ENCODE measurements around the gene KLF6.

Gene KLF6

DNA sequence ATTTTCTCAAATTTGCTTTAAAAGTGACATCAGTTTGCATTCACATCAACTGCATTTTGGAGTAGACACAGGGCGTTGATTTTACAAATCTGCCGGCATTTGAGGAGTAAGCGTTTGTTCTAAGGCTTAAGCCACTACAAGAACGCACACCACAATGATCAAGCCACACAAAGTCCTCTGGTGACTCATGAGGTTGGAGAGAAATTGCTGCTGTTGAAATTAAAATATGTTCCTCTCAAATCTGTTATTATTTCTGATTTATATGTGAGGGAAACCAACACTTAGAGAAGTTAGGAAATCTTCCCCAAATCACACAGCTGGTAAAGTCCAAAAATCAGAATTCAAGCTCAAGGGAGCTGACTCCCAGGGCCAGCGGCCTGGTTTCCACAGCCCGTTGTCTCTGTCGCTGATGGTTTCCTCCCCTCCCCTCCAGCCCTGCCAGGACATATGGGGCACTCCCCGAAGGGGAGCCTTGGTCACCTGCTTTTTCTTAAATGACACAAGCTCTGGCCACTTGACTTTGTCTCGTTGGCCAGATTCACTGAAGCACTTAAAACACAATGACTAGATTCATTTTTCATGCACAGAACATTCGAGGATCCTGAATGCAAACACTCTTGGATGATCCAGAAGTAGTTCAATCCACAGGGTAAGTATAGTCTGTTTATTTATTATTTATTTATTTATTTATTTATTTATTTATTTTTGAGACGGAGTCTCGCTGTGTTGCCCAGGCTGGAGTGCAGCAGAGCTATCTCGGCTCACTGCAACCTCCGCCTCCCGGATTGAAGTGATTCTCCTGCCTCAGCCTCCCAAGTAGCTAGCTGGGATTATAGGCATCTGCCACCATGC is 29.2 kb upstream of the KLF6 start:
- TF ChIP-seq, protein P1, sequence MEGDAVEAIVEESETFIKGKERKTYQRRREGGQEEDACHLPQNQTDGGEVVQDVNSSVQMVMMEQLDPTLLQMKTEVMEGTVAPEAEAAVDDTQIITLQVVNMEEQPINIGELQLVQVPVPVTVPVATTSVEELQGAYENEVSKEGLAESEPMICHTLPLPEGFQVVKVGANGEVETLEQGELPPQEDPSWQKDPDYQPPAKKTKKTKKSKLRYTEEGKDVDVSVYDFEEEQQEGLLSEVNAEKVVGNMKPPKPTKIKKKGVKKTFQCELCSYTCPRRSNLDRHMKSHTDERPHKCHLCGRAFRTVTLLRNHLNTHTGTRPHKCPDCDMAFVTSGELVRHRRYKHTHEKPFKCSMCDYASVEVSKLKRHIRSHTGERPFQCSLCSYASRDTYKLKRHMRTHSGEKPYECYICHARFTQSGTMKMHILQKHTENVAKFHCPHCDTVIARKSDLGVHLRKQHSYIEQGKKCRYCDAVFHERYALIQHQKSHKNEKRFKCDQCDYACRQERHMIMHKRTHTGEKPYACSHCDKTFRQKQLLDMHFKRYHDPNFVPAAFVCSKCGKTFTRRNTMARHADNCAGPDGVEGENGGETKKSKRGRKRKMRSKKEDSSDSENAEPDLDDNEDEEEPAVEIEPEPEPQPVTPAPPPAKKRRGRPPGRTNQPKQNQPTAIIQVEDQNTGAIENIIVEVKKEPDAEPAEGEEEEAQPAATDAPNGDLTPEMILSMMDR (IDR thresholded peaks at IDR 0.05), result no peak
- H3K36me3 Mint-ChIP-seq (ENCODE audit: low read depth), result no peaks in the 10 kb centered on the region
- H3K27ac Mint-ChIP-seq, result no peak overlapping the region
- DNase-seq, result no peak
- peaks cover 9% of the 10 kb centered on the region for H3K9me3 Mint-ChIP-seq
- H3K4me1 Mint-ChIP-seq, result peaks cover 28% of the 10 kb centered on the region
- H3K4me3 Mint-ChIP-seq, result no peak overlapping the region
- peaks cover 4% of the 10 kb centered on the region for H3K27me3 Mint-ChIP-seq (ENCODE audit: low read depth, poor library complexity)

DNA sequence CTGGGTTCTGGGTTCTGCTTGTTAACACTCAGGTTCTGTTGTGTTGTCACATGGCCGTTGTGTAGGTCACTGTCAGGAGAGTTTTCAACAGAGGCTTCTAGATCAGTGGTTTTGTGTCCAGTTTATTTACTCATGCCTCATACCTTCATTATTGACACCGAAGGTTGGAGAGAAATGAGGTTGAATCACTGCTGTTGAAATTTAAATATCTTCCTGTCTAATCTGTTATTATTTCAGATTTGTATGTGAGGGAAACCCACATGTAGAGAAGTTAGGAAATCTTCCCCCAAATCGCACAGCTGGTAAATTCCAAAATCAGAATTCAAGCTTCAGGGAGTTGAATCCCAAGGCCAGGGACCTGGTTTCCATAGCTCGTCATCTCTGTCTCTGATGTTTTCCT is 28.3 kb upstream of the KLF6 start:
- TF ChIP-seq, protein P1 (IDR thresholded peaks at IDR 0.05), result no peak

DNA sequence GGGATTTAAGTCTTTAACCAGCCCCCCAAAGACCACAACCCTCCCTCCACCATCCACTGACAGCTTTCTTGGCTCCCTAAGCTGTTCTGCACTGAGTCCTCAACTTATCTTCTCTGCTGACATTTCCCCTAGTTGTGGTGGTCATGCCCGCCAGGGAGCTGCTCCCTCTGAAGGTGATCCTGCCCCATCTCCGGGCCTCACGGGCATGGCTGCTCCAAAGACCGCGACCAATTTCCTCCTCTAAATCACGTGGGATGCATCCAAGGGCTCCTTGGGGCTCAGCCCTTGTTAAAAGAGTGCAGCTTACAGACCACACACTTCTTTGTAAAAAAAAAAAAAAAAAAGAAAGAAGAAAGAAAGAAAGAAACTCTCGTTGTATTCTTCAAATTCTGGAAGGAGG is 27.1 kb upstream of the KLF6 start:
- TF ChIP-seq, protein P1 (IDR thresholded peaks at IDR 0.05), result no peak
- peak overlapping the region; percentile 41 for H3K4me3 Mint-ChIP-seq
- no peaks in the 10 kb centered on the region for H3K36me3 Mint-ChIP-seq (ENCODE audit: low read depth)
- no peaks in the 10 kb centered on the region for H3K27me3 Mint-ChIP-seq (ENCODE audit: low read depth, poor library complexity)
- peaks cover 48% of the 10 kb centered on the region for H3K4me1 Mint-ChIP-seq
- no peak overlapping the region for H3K27ac Mint-ChIP-seq
- DNase-seq, result peak; percentile 27
- peaks cover 5% of the 10 kb centered on the region for H3K9me3 Mint-ChIP-seq

More for the DNA sequence above, 28.3 kb upstream of the KLF6 start:
- Mint-ChIP-seq H3K27me3 (ENCODE audit: low read depth, poor library complexity) (peaks cover 2% of the 10 kb centered on the region), H3K4me1 (peaks cover 37% of the 10 kb centered on the region), H3K9me3 (peaks cover 9% of the 10 kb centered on the region), H3K4me3 (no peak overlapping the region), H3K27ac (no peak overlapping the region), H3K36me3 (ENCODE audit: low read depth) (no peaks in the 10 kb centered on the region)
- DNase-seq, result no peak

GRCh38 chr10:3811291-3811870 is 26.4 kb upstream of the KLF6 start:
- DNase-seq, result no peak
- no peaks in the 10 kb centered on the region for H3K27me3 Mint-ChIP-seq (ENCODE audit: low read depth, poor library complexity)
- H3K9me3 Mint-ChIP-seq, result no peaks in the 10 kb centered on the region
- no peak overlapping the region for H3K4me3 Mint-ChIP-seq
- peaks cover 55% of the 10 kb centered on the region for H3K4me1 Mint-ChIP-seq
- TF ChIP-seq, protein P1 (IDR thresholded peaks at IDR 0.05), result no peak
- no peak overlapping the region for H3K27ac Mint-ChIP-seq
- H3K36me3 Mint-ChIP-seq (ENCODE audit: low read depth), result no peaks in the 10 kb centered on the region

GRCh38 chr10:3808689-3809199 is 23.7 kb upstream of the KLF6 start:
- H3K9me3 Mint-ChIP-seq, result no peaks in the 10 kb centered on the region
- H3K4me3 Mint-ChIP-seq, result no peak overlapping the region
- no peak for DNase-seq

More at GRCh38 chr10:3808689-3809199, 23.7 kb upstream of the KLF6 start:
- TF ChIP-seq, protein P1 (IDR thresholded peaks at IDR 0.05), result no peak
- H3K36me3 Mint-ChIP-seq (ENCODE audit: low read depth), result no peaks in the 10 kb centered on the region
- no peaks in the 10 kb centered on the region for H3K27me3 Mint-ChIP-seq (ENCODE audit: low read depth, poor library complexity)
- peak overlapping the region; percentile 26 for H3K27ac Mint-ChIP-seq
- H3K4me1 Mint-ChIP-seq, result peaks cover 82% of the 10 kb centered on the region

Measured in nephron progenitor cell (in vitro differentiated cells).